Subcutaneous adipose tissue (tissue), 4 donors: ENCODE data around the gene MID1. TPM values are rescaled to one million over a fixed set of nuclear protein-coding genes. Genes with fewer than 3 reads are reported as not detected.

ENCODE experiments used
- CTCF ChIP-seq: fragments of 450-650 bp; IDR thresholded peaks from one replicate; pipeline ENCODE4 v1.5.1; 2016; ENCODE audit warnings: low read depth, mild to moderate bottlenecking, control low read depth, antibody characterized with exemption, moderate library complexity
- total RNA-seq, 4 donors: library from RNA; depleted of rRNA; stranded (reverse); fragments of >200 nt; gene quantifications; one replicate each; pipeline ENCODE4 v1.1.0, GENCODE V29; 2016

The MID1 gene
- total RNA-seq, 4 donors from 2014 or later, result 5.9 to 11.1 (median 8.6) TPM

DNA sequence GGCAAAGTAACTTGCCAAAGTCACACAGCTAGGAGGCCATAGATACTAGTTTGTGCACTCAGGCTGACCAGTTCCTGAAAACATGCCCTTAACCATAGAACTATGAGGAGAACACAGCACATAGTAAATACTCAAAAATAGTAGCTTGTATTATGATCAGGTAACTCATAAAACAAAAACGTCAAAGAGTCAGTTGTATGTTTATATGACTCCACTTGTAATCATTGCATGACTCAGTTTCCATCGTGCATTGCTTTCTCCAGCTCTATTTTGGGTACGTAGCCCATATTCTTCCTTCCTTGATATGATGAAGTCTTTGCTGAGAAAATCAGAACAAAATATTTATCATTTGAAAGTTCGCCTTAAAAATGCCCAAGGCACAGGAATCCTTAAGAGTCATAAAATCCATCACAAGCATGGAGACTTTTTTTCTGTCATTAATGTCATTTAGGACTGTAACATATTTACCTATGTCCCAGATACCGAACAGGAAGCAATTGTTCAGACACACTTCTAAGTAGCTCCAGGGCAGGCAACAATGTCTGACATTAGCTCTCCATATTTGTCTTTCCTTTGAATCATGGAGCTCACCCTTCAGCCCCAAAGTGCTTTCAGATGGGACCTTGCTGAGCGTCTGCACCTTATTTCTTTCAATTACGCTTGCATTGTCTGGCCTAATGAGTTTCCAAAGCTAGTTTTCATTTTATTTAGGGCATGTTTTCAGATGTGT lies 11.2 kb upstream of the MID1 start:
- no peak for TF ChIP-seq CTCF

DNA sequence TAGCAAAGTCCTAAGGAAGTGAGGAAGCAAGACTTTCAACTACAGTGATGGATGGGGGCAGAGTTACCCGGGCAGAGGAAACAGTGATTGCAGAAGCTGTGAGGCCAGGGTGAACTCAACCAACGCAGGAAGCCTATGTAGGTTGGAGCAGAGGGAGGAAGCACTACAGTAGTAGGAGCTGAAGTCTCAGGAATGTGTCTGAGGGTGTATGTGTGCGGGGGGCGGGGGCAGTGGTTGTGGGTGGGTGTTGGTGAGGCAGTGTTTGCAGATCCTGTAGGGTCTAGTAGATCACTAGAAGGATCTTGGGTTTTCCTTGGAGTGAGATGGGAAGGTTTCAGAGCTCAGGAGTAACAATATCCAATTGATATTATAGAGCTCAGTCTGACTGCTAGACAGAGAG lies 9.9 kb upstream of the MID1 start:
- TF ChIP-seq CTCF, result no peak

DNA sequence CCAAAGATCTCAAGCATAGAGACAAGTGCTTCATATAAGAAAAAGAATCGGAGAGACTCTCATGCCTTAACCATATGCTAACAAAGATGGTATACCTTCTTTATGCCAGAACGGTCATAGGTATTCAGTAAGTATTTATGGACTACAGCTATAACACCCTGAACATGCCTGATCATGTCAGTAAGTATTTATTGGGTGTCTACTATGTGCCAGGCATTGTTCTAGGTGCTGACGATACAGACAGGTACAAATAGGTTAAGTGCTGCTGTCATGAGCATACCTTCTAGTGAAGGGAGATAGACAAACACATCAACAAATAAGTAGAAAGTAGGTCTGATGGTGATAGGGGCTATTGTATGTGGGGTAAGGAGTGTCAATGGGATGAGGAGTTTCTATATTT lies 9.5 kb upstream of the MID1 start:
- TF ChIP-seq CTCF, result no peak

DNA sequence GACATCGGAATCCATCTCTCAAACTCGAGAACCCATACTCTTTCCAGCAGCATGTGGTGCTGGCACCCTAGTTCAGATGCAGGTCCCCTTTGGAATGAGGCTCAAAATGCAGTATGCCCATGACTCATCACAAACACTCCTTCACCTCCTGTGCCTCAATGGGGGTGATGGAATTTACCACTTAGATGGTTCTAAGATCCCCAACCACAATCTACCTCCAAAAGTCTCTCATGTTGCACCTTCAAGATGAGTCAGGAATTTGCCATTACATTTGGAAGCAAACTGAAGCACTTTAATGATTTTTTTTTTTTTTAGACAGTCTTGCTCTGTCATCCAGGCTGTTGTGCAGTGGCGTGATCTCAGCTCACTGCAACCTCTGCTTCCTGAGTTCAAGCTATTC lies 8.5 kb upstream of the MID1 start:
- no peak for TF ChIP-seq CTCF

GRCh38 chrX:10622197-10622596 lies 1.8 kb upstream of the MID1 start:
- TF ChIP-seq CTCF, result no peak

- no peak for TF ChIP-seq CTCF
Observed at GRCh38 chrX:10619425-10620046, 849 bp downstream of the MID1 start.

- no peak for TF ChIP-seq CTCF
Observed at GRCh38 chrX:10618961-10619360, 1.4 kb downstream of the MID1 start.
